Measurements from ENCODE around the gene ZNF860.
"Not testable (repeated sequence)": the region's sequence is repeated elsewhere in the genome, so short reads cannot be mapped to it uniquely, and the experiment has no call there.

ZNF860 gene

GRCh38 chr3:31974964-31975363 lies 6.6 kb upstream of the ZNF860 start:
- DNase-seq (no peak), ATAC-seq (no peak)
- Mint-ChIP-seq H3K9me3 (peaks cover 0 to 3% of the 10 kb centered on the region in 2 donors), H3K4me3 (no peak overlapping the region), H3K27me3 (peaks cover 60% of the 10 kb centered on the region), H3K4me1 (peaks cover 16% of the 10 kb centered on the region), H3K27ac (no peak overlapping the region)

- H3K27ac Mint-ChIP-seq = no peak overlapping the region
- peaks cover 70% of the 10 kb centered on the region for H3K27me3 Mint-ChIP-seq
- peaks cover 0 to 3% of the 10 kb centered on the region in 2 donors for H3K9me3 Mint-ChIP-seq
These were observed 5.2 kb upstream of the ZNF860 start for GRCh38 chr3:31976302-31976701.

GRCh38 chr3:31977736-31978135 lies 3.8 kb upstream of the ZNF860 start:
- Mint-ChIP-seq H3K27me3 (peaks cover 84% of the 10 kb centered on the region), H3K4me3 (no peak overlapping the region), H3K9me3 (peaks cover 0 to 3% of the 10 kb centered on the region in 2 donors), H3K4me1 (peaks cover 31% of the 10 kb centered on the region), H3K27ac (no peak overlapping the region)
- ATAC-seq (no peak), DNase-seq (no peak)

More at GRCh38 chr3:31976302-31976701, 5.2 kb upstream of the ZNF860 start:
- H3K4me1 Mint-ChIP-seq = peaks cover 24% of the 10 kb centered on the region
- DNase-seq (no peak), ATAC-seq (no peak)
- H3K4me3 Mint-ChIP-seq = no peak overlapping the region

- peak overlapping the region in 1 of 2 donors; percentile 66 for H3K27ac Mint-ChIP-seq
- ATAC-seq = no peak
- H3K27me3 Mint-ChIP-seq = peaks cover 93% of the 10 kb centered on the region
- H3K9me3 Mint-ChIP-seq = peaks cover 0 to 3% of the 10 kb centered on the region in 2 donors
- H3K4me1 Mint-ChIP-seq = peaks cover 31% of the 10 kb centered on the region
- DNase-seq = no peak
- peak overlapping the region; percentile 58 to 69 for H3K4me3 Mint-ChIP-seq
These were observed 3.0 kb upstream of the ZNF860 start for GRCh38 chr3:31978553-31978952.

- DNase-seq (peak in 1 of 2 donors; percentile 3), ATAC-seq (peak; percentile 57)
- H3K4me3 Mint-ChIP-seq = peak overlapping the region; percentile 58 to 69
- peaks cover 0 to 3% of the 10 kb centered on the region in 2 donors for H3K9me3 Mint-ChIP-seq
- H3K27me3 Mint-ChIP-seq = peaks cover 90% of the 10 kb centered on the region
- H3K27ac Mint-ChIP-seq = peak overlapping the region in 1 of 2 donors; percentile 9
- peaks cover 31% of the 10 kb centered on the region for H3K4me1 Mint-ChIP-seq
These were observed 2.4 kb upstream of the ZNF860 start for GRCh38 chr3:31979001-31979697.

GRCh38 chr3:31980530-31981205 lies 882 bp upstream of the ZNF860 start:
- DNase-seq = peak; percentile 44 to 53
- peak; percentile 79 for ATAC-seq
- Mint-ChIP-seq H3K4me3 (peak overlapping the region; percentile 69 to 89), H3K27me3 (peaks cover 75% of the 10 kb centered on the region), H3K27ac (no peak overlapping the region), H3K9me3 (peaks cover 0 to 3% of the 10 kb centered on the region in 2 donors), H3K4me1 (peaks cover 31% of the 10 kb centered on the region)

- Mint-ChIP-seq H3K27me3 (peaks cover 39% of the 10 kb centered on the region), H3K27ac (peak overlapping the region in 1 of 2 donors; percentile 67), H3K4me3 (no peak overlapping the region), H3K4me1 (peaks cover 19% of the 10 kb centered on the region), H3K9me3 (no peaks in the 10 kb centered on the region)
- no peak for ATAC-seq
- DNase-seq = no peak
These were observed 2.8 kb downstream of the ZNF860 start for GRCh38 chr3:31984321-31984720.

GRCh38 chr3:31985831-31986230 lies 4.3 kb downstream of the ZNF860 start:
- peaks cover 25% of the 10 kb centered on the region for H3K27me3 Mint-ChIP-seq
- H3K4me3 Mint-ChIP-seq = no peak overlapping the region
- DNase-seq (no peak), ATAC-seq (no peak)
- no peaks in the 10 kb centered on the region for H3K9me3 Mint-ChIP-seq
- peaks cover 7% of the 10 kb centered on the region for H3K4me1 Mint-ChIP-seq
- H3K27ac Mint-ChIP-seq = no peak overlapping the region

GRCh38 chr3:31988271-31988670 lies 6.7 kb downstream of the ZNF860 start:
- DNase-seq (no peak), ATAC-seq (no peak)
- Mint-ChIP-seq H3K4me1 (no peaks in the 10 kb centered on the region), H3K27ac (no peak overlapping the region), H3K4me3 (no peak overlapping the region), H3K9me3 (no peaks in the 10 kb centered on the region), H3K27me3 (peaks cover 3% of the 10 kb centered on the region)

- not testable (repeated sequence) for H3K4me1 Mint-ChIP-seq, H3K4me3 Mint-ChIP-seq, H3K9me3 Mint-ChIP-seq, H3K27ac Mint-ChIP-seq, H3K27me3 Mint-ChIP-seq, DNase-seq, ATAC-seq
These were observed 11.4 kb downstream of the ZNF860 start for GRCh38 chr3:31992995-31993394.

GRCh38 chr3:31993843-31994242 lies 12.3 kb downstream of the ZNF860 start:
- H3K4me1 Mint-ChIP-seq = no peaks in the 10 kb centered on the region
- ATAC-seq (no peak), DNase-seq (no peak)
- H3K4me3 Mint-ChIP-seq = no peak overlapping the region
- no peak overlapping the region for H3K27ac Mint-ChIP-seq
- H3K9me3 Mint-ChIP-seq = peaks cover 0 to 7% of the 10 kb centered on the region in 2 donors
- peaks cover 16% of the 10 kb centered on the region for H3K27me3 Mint-ChIP-seq

GRCh38 chr3:31995026-31995425 lies 13.5 kb downstream of the ZNF860 start:
- not testable (repeated sequence) for H3K27ac Mint-ChIP-seq, H3K4me3 Mint-ChIP-seq, ATAC-seq, H3K9me3 Mint-ChIP-seq, DNase-seq, H3K4me1 Mint-ChIP-seq
- H3K27me3 Mint-ChIP-seq = peaks cover 18% of the 10 kb centered on the region

GRCh38 chr3:31996195-31996594 lies 14.6 kb downstream of the ZNF860 start:
- H3K4me1 Mint-ChIP-seq = no peaks in the 10 kb centered on the region
- peaks cover 0 to 7% of the 10 kb centered on the region in 2 donors for H3K9me3 Mint-ChIP-seq
- ATAC-seq = peak; percentile 75
- H3K27me3 Mint-ChIP-seq = peaks cover 18% of the 10 kb centered on the region
- H3K27ac Mint-ChIP-seq = no peak overlapping the region
- H3K4me3 Mint-ChIP-seq = no peak overlapping the region
- no peak for DNase-seq

- DNase-seq (no peak), ATAC-seq (no peak)
- H3K27ac Mint-ChIP-seq = no peak overlapping the region
- peaks cover 0 to 7% of the 10 kb centered on the region in 2 donors for H3K9me3 Mint-ChIP-seq
- H3K27me3 Mint-ChIP-seq = peaks cover 19% of the 10 kb centered on the region
- H3K4me1 Mint-ChIP-seq = no peaks in the 10 kb centered on the region
- no peak overlapping the region for H3K4me3 Mint-ChIP-seq
These were observed 15.9 kb downstream of the ZNF860 start for GRCh38 chr3:31997500-31997899.

- ATAC-seq (no peak), DNase-seq (no peak)
- Mint-ChIP-seq H3K4me1 (peaks cover 10% of the 10 kb centered on the region), H3K27me3 (peaks cover 36% of the 10 kb centered on the region), H3K9me3 (no peaks in the 10 kb centered on the region), H3K27ac (no peak overlapping the region), H3K4me3 (no peak overlapping the region)
These were observed 18.4 kb downstream of the ZNF860 start for GRCh38 chr3:31999907-32000439.

- DNase-seq (no peak), ATAC-seq (no peak)
- Mint-ChIP-seq H3K27me3 (peaks cover 36% of the 10 kb centered on the region), H3K9me3 (no peaks in the 10 kb centered on the region), H3K27ac (no peak overlapping the region), H3K4me3 (no peak overlapping the region), H3K4me1 (peaks cover 10% of the 10 kb centered on the region)
These were observed 19.3 kb downstream of the ZNF860 start for GRCh38 chr3:32000877-32001276.

All from stimulated activated naive CD8-positive, alpha-beta T cell treated with anti-CD3 and anti-CD28 coated beads, Interleukin-15, amount 100 ng/mL, for 72 hours (primary cell).